ENCODE measurements around the gene CCDC192. TPM values are rescaled to one million over a fixed set of nuclear protein-coding genes. Genes with fewer than 3 reads are reported as not detected.

Gene CCDC192
- total and polyA plus RNA-seq, 4 donors: 0.50 to 1.6 (median 1.0) TPM

- H3K4me1 ChIP-seq (ENCODE audit: control insufficient read depth, insufficient read depth, low read length): no peaks in the 10 kb centered on the region
- H3K36me3 ChIP-seq (ENCODE audit: control insufficient read depth, insufficient read depth, low read length): no peaks in the 10 kb centered on the region
- H3K27me3 ChIP-seq (ENCODE audit: control insufficient read depth, insufficient read depth, low read length): no peaks in the 10 kb centered on the region
- no peak overlapping the region for H3K27ac ChIP-seq (ENCODE audit: low read depth, low read length)
- no peak for DNase-seq (ENCODE audit: low read depth in 4 of 6, low spot score in 6 of 6)
- no peak overlapping the region for H3K4me3 ChIP-seq (ENCODE audit: low read depth, low read length)
- H3K9me3 ChIP-seq (ENCODE audit: control insufficient read depth, insufficient read depth, low read length): peaks cover 2% of the 10 kb centered on the region
- 95% methylated on average over 3 of the region's 5 CpGs for WGBS (ENCODE audit: insufficient coverage)
Observed at GRCh38 chr5:127832067-127832466, 128.9 kb downstream of the CCDC192 start.

GRCh38 chr5:127834094-127834531 is 130.9 kb downstream of the CCDC192 start:
- WGBS (ENCODE audit: insufficient coverage): no CpG with 5 or more reads among the region's 2 CpGs
- H3K4me3 ChIP-seq (ENCODE audit: low read depth, low read length): no peak overlapping the region

GRCh38 chr5:127834554-127834953 is 131.4 kb downstream of the CCDC192 start:
- peak in 1 of 6 donors; percentile 32 for DNase-seq (ENCODE audit: low read depth in 4 of 6, low spot score in 6 of 6)
- Histone ChIP-seq H3K27ac (ENCODE audit: low read depth, low read length) (no peak overlapping the region), H3K4me1 (ENCODE audit: control insufficient read depth, insufficient read depth, low read length) (no peaks in the 10 kb centered on the region), H3K9me3 (ENCODE audit: control insufficient read depth, insufficient read depth, low read length) (peaks cover 2% of the 10 kb centered on the region), H3K36me3 (ENCODE audit: control insufficient read depth, insufficient read depth, low read length) (no peaks in the 10 kb centered on the region), H3K4me3 (ENCODE audit: low read depth, low read length) (no peak overlapping the region), H3K27me3 (ENCODE audit: control insufficient read depth, insufficient read depth, low read length) (no peaks in the 10 kb centered on the region)
- WGBS (ENCODE audit: insufficient coverage): no CpG with 5 or more reads among the region's 5 CpGs

More at GRCh38 chr5:127834094-127834531, 130.9 kb downstream of the CCDC192 start:
- Histone ChIP-seq H3K36me3 (ENCODE audit: control insufficient read depth, insufficient read depth, low read length) (no peaks in the 10 kb centered on the region), H3K27ac (ENCODE audit: low read depth, low read length) (no peak overlapping the region), H3K9me3 (ENCODE audit: control insufficient read depth, insufficient read depth, low read length) (peaks cover 2% of the 10 kb centered on the region), H3K27me3 (ENCODE audit: control insufficient read depth, insufficient read depth, low read length) (no peaks in the 10 kb centered on the region), H3K4me1 (ENCODE audit: control insufficient read depth, insufficient read depth, low read length) (no peaks in the 10 kb centered on the region)
- DNase-seq (ENCODE audit: low read depth in 4 of 6, low spot score in 6 of 6): no peak

GRCh38 chr5:127838661-127839060 is 135.5 kb downstream of the CCDC192 start:
- Histone ChIP-seq H3K27ac (ENCODE audit: low read depth, low read length) (no peak overlapping the region), H3K27me3 (ENCODE audit: control insufficient read depth, insufficient read depth, low read length) (no peaks in the 10 kb centered on the region), H3K9me3 (ENCODE audit: control insufficient read depth, insufficient read depth, low read length) (peaks cover 2% of the 10 kb centered on the region), H3K36me3 (ENCODE audit: control insufficient read depth, insufficient read depth, low read length) (no peaks in the 10 kb centered on the region), H3K4me3 (ENCODE audit: low read depth, low read length) (no peak overlapping the region), H3K4me1 (ENCODE audit: control insufficient read depth, insufficient read depth, low read length) (no peaks in the 10 kb centered on the region)
- DNase-seq (ENCODE audit: low read depth in 4 of 6, low spot score in 6 of 6): no peak
- WGBS (ENCODE audit: insufficient coverage): 48% methylated on average over 3 of the region's 3 CpGs

GRCh38 chr5:127839072-127839471 is 135.9 kb downstream of the CCDC192 start:
- Histone ChIP-seq H3K4me3 (ENCODE audit: low read depth, low read length) (no peak overlapping the region), H3K27me3 (ENCODE audit: control insufficient read depth, insufficient read depth, low read length) (no peaks in the 10 kb centered on the region), H3K4me1 (ENCODE audit: control insufficient read depth, insufficient read depth, low read length) (no peaks in the 10 kb centered on the region), H3K27ac (ENCODE audit: low read depth, low read length) (no peak overlapping the region), H3K36me3 (ENCODE audit: control insufficient read depth, insufficient read depth, low read length) (no peaks in the 10 kb centered on the region), H3K9me3 (ENCODE audit: control insufficient read depth, insufficient read depth, low read length) (peaks cover 2% of the 10 kb centered on the region)
- no peak for DNase-seq (ENCODE audit: low read depth in 4 of 6, low spot score in 6 of 6)

- no CpG with 5 or more reads among the region's 2 CpGs for WGBS (ENCODE audit: insufficient coverage)
- H3K4me3 ChIP-seq (ENCODE audit: low read depth, low read length): no peak overlapping the region
- no peaks in the 10 kb centered on the region for H3K36me3 ChIP-seq (ENCODE audit: control insufficient read depth, insufficient read depth, low read length)
- no peaks in the 10 kb centered on the region for H3K27me3 ChIP-seq (ENCODE audit: control insufficient read depth, insufficient read depth, low read length)
- H3K4me1 ChIP-seq (ENCODE audit: control insufficient read depth, insufficient read depth, low read length): peaks cover 4% of the 10 kb centered on the region
- peaks cover 2% of the 10 kb centered on the region for H3K9me3 ChIP-seq (ENCODE audit: control insufficient read depth, insufficient read depth, low read length)
- DNase-seq (ENCODE audit: low read depth in 4 of 6, low spot score in 6 of 6): no peak
- H3K27ac ChIP-seq (ENCODE audit: low read depth, low read length): no peak overlapping the region
Observed at GRCh38 chr5:127839496-127840197, 136.5 kb downstream of the CCDC192 start.

GRCh38 chr5:127840198-127840524 is 137.0 kb downstream of the CCDC192 start:
- Histone ChIP-seq H3K27ac (ENCODE audit: low read depth, low read length) (no peak overlapping the region), H3K4me3 (ENCODE audit: low read depth, low read length) (no peak overlapping the region), H3K9me3 (ENCODE audit: control insufficient read depth, insufficient read depth, low read length) (peaks cover 2% of the 10 kb centered on the region), H3K27me3 (ENCODE audit: control insufficient read depth, insufficient read depth, low read length) (no peaks in the 10 kb centered on the region), H3K36me3 (ENCODE audit: control insufficient read depth, insufficient read depth, low read length) (no peaks in the 10 kb centered on the region), H3K4me1 (ENCODE audit: control insufficient read depth, insufficient read depth, low read length) (peaks cover 6% of the 10 kb centered on the region)
- no CpG with 5 or more reads among the region's 1 CpG for WGBS (ENCODE audit: insufficient coverage)
- no peak for DNase-seq (ENCODE audit: low read depth in 4 of 6, low spot score in 6 of 6)

GRCh38 chr5:127840809-127841208 is 137.6 kb downstream of the CCDC192 start:
- Histone ChIP-seq H3K27ac (ENCODE audit: low read depth, low read length) (no peak overlapping the region), H3K27me3 (ENCODE audit: control insufficient read depth, insufficient read depth, low read length) (no peaks in the 10 kb centered on the region), H3K9me3 (ENCODE audit: control insufficient read depth, insufficient read depth, low read length) (peaks cover 2% of the 10 kb centered on the region), H3K4me3 (ENCODE audit: low read depth, low read length) (no peak overlapping the region), H3K4me1 (ENCODE audit: control insufficient read depth, insufficient read depth, low read length) (peaks cover 6% of the 10 kb centered on the region), H3K36me3 (ENCODE audit: control insufficient read depth, insufficient read depth, low read length) (no peaks in the 10 kb centered on the region)
- no peak for DNase-seq (ENCODE audit: low read depth in 4 of 6, low spot score in 6 of 6)

GRCh38 chr5:127844581-127845021 is 141.4 kb downstream of the CCDC192 start:
- 31% methylated on average over 5 of the region's 7 CpGs for WGBS (ENCODE audit: insufficient coverage)
- DNase-seq (ENCODE audit: low read depth in 4 of 6, low spot score in 6 of 6): peak in 5 of 6 donors; percentile 15 to 85 (median 36)
- H3K27me3 ChIP-seq (ENCODE audit: control insufficient read depth, insufficient read depth, low read length): no peaks in the 10 kb centered on the region
- no peaks in the 10 kb centered on the region for H3K9me3 ChIP-seq (ENCODE audit: control insufficient read depth, insufficient read depth, low read length)
- peaks cover 6% of the 10 kb centered on the region for H3K4me1 ChIP-seq (ENCODE audit: control insufficient read depth, insufficient read depth, low read length)
- H3K36me3 ChIP-seq (ENCODE audit: control insufficient read depth, insufficient read depth, low read length): no peaks in the 10 kb centered on the region
- no peak overlapping the region for H3K4me3 ChIP-seq (ENCODE audit: low read depth, low read length)
- H3K27ac ChIP-seq (ENCODE audit: low read depth, low read length): no peak overlapping the region

GRCh38 chr5:127846884-127847283 is 143.7 kb downstream of the CCDC192 start:
- H3K9me3 ChIP-seq (ENCODE audit: control insufficient read depth, insufficient read depth, low read length): no peaks in the 10 kb centered on the region
- 100% methylated on average over 2 of the region's 2 CpGs for WGBS (ENCODE audit: insufficient coverage)
- H3K4me3 ChIP-seq (ENCODE audit: low read depth, low read length): no peak overlapping the region
- H3K27ac ChIP-seq (ENCODE audit: low read depth, low read length): no peak overlapping the region
- H3K27me3 ChIP-seq (ENCODE audit: control insufficient read depth, insufficient read depth, low read length): no peaks in the 10 kb centered on the region
- DNase-seq (ENCODE audit: low read depth in 4 of 6, low spot score in 6 of 6): no peak
- peaks cover 6% of the 10 kb centered on the region for H3K4me1 ChIP-seq (ENCODE audit: control insufficient read depth, insufficient read depth, low read length)
- no peaks in the 10 kb centered on the region for H3K36me3 ChIP-seq (ENCODE audit: control insufficient read depth, insufficient read depth, low read length)
